Mesodermal cell (in vitro differentiated cells): ENCODE results near the gene POM121.
"Not testable (repeated sequence)": the region's sequence is repeated elsewhere in the genome, so short reads cannot be mapped to it uniquely, and the experiment has no call there.

Source experiments
- H3K27ac ChIP-seq: 2 replicates; pipeline ENCODE4 v1.7.0; 2013; ENCODE audit warnings: mild to moderate bottlenecking, low read depth, low read length, moderate library complexity; ENCODE audit not compliant: severe bottlenecking
- H3K36me3 ChIP-seq: 2 replicates; pipeline ENCODE4 v1.7.1; 2013; ENCODE audit warnings: mild to moderate bottlenecking, low read length, moderate library complexity; ENCODE audit not compliant: control insufficient read depth, insufficient read depth
- H3K4me1 ChIP-seq: one replicate; pipeline ENCODE4 v1.7.1; 2013; ENCODE audit warnings: mild to moderate bottlenecking, low read length; ENCODE audit not compliant: insufficient read depth, control insufficient read depth, poor library complexity, severe bottlenecking
- H3K4me3 ChIP-seq: 2 replicates; pipeline ENCODE4 v1.7.0; 2013; ENCODE audit warnings: low read length, control low read depth, mild to moderate bottlenecking; ENCODE audit not compliant: insufficient read depth, poor library complexity, severe bottlenecking; ENCODE audit errors: extremely low read depth
- H3K9me3 ChIP-seq: 2 replicates; pipeline ENCODE4 v1.7.1; 2013; ENCODE audit warnings: mild to moderate bottlenecking, low read length, moderate library complexity; ENCODE audit not compliant: control insufficient read depth
- WGBS, 2 experiments: methylation state at CpG; one replicate each; pipeline ENCODE4 v1.1.5; 2013; ENCODE audit warnings: missing lambda C conversion rate in 2 of 2; ENCODE audit not compliant: insufficient coverage in 2 of 2; 5-methylcytosine and 5-hydroxymethylcytosine counted together

The POM121 gene

GRCh38 chr7:72949686-72950085 lies 24.8 kb downstream of the POM121 start:
- not testable (repeated sequence) for H3K9me3 ChIP-seq, H3K4me3 ChIP-seq, H3K27ac ChIP-seq, H3K4me1 ChIP-seq
- H3K36me3 ChIP-seq = peaks cover 13% of the 10 kb centered on the region
- WGBS, 2 experiments = 80 to 100% methylated on average over 1 of the region's 6 CpGs

- H3K4me1 ChIP-seq, H3K9me3 ChIP-seq, H3K27ac ChIP-seq, H3K4me3 ChIP-seq: not testable (repeated sequence)
- peaks cover 13% of the 10 kb centered on the region for H3K36me3 ChIP-seq
- WGBS, 2 experiments = no CpG with 5 or more reads among the region's 6 CpGs
These were observed 25.5 kb downstream of the POM121 start for GRCh38 chr7:72950432-72950831.

DNA sequence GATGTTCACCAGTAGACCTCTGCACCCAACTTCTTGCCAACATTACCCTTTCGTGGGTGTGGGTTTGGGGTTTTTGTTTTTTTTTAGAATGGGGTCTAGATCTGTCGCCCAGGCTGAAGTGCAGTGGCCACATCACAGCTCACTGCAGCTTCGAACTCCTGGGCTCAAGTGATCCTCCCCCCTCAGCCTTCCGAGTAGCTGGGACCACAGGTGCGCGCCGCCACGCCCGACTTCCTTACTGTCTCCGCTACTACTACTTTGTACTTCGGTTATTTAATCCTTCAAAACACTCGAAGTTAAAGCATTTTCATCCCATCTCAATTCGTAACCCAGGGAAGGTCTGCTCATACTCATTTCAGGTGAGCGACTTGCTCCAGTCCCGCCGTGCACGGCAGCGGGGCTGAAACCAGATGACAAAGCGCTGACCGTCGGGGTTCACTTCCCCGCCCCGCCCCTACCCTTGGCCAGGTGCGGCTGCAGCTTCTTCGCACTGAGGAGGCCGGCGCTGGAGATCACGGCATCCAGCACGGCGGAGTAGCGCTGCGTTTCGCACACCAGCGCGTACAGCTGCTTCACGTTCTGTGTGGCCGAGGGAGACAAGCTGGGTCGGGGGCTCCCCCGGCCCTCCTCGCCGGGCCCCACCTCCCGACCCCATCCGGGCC lies 29.1 kb downstream of the POM121 start:
- not testable (repeated sequence) for H3K36me3 ChIP-seq, H3K9me3 ChIP-seq, H3K4me1 ChIP-seq, H3K27ac ChIP-seq
- H3K4me3 ChIP-seq = peak overlapping the region; percentile 21
- WGBS, 2 experiments = no CpG with 5 or more reads among the region's 43 CpGs

GRCh38 chr7:72954563-72955198 lies 29.8 kb downstream of the POM121 start:
- no CpG with 5 or more reads among the region's 45 CpGs for WGBS, 2 experiments
- not testable (repeated sequence) for H3K4me1 ChIP-seq, H3K9me3 ChIP-seq, H3K27ac ChIP-seq, H3K36me3 ChIP-seq
- H3K4me3 ChIP-seq = peak overlapping the region; percentile 18

DNA sequence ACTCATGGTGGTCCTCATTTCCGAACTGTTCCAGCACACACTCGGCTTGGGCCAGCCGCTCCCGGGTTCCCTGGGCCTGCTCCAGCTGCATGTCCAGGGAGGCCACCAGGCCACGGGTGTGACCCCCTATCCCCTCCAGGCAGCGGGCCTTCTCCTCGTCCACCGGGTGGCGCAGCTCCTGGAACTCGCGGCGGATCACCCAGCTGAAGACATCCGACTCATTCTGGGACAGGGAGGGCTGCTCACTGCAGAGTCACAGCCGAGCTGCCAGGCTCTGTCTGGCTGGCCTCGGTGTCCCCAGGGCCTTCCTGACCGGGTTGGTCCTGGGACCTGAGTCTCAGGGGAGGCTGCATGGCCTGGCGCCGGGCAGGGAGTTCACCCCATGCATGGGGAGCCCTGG lies 35.1 kb downstream of the POM121 start:
- H3K36me3 ChIP-seq, H3K4me3 ChIP-seq, H3K27ac ChIP-seq, H3K9me3 ChIP-seq, H3K4me1 ChIP-seq: not testable (repeated sequence)
- no CpG with 5 or more reads among the region's 18 CpGs for WGBS, 2 experiments

DNA sequence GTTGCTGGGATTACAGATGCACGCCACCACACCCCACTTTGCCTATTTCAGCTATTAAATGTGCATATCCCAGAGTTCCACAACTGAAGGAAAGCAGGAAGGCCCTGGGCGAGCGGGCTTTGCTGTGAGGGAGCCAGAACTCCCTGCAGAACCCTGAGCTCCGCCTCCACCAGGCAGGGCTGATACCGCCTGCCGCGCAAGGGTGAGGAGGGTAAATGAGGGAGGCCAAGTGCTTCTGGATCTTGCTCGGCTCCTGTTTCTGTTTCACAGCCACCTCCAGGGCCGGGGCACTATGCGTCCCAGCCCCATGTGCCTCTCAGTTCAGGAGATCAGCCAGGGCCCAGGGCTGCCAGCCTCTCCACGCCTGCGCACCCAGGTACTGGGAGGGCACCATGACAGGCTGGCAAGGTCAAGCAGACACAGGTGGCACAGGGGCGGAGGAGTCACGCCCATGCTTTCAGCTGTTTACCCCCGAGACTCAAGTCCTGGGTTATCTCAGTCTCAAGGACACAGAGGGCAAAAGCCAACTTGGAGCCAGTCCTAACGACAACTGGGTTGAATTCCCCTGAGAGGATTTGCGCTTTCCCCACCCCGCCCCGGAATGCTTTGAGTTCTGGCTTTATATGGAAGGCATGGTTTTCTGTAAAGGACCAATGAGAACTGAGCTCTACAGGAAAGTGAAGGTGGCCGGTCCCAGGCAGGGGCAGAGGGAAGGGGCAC lies 35.9 kb downstream of the POM121 start:
- not testable (repeated sequence) for H3K4me3 ChIP-seq, H3K27ac ChIP-seq, H3K36me3 ChIP-seq, H3K9me3 ChIP-seq, H3K4me1 ChIP-seq
- WGBS, 2 experiments = no CpG with 5 or more reads among the region's 20 CpGs

GRCh38 chr7:72961346-72961650 lies 36.4 kb downstream of the POM121 start:
- not testable (repeated sequence) for H3K36me3 ChIP-seq, H3K9me3 ChIP-seq, H3K4me1 ChIP-seq

DNA sequence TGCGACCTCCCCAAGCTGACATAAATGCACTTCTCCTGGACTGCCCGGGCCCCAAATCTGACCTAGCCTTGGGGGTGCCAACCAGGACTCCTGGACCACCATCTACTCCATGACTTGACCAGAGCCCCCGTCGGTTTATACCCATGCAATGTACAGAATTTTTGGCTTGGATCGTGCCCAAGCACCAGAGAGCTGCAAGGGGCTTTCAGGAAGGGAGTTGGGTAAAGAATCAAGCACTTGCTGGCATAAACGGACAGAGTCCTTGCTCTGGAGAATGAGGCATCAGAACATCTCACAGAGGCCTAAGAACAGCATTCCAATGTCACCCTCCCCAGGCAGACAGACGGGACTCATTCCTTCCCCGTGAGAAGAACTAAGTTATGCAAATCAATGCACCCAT lies 38.2 kb downstream of the POM121 start:
- not testable (repeated sequence) for H3K9me3 ChIP-seq, H3K4me1 ChIP-seq, H3K36me3 ChIP-seq, H3K4me3 ChIP-seq, H3K27ac ChIP-seq
- WGBS, 2 experiments = no CpG with 5 or more reads among the region's 8 CpGs

More at GRCh38 chr7:72961346-72961650, 36.4 kb downstream of the POM121 start:
- not testable (repeated sequence) for H3K27ac ChIP-seq, H3K4me3 ChIP-seq
- no CpG with 5 or more reads among the region's 9 CpGs for WGBS, 2 experiments

DNA sequence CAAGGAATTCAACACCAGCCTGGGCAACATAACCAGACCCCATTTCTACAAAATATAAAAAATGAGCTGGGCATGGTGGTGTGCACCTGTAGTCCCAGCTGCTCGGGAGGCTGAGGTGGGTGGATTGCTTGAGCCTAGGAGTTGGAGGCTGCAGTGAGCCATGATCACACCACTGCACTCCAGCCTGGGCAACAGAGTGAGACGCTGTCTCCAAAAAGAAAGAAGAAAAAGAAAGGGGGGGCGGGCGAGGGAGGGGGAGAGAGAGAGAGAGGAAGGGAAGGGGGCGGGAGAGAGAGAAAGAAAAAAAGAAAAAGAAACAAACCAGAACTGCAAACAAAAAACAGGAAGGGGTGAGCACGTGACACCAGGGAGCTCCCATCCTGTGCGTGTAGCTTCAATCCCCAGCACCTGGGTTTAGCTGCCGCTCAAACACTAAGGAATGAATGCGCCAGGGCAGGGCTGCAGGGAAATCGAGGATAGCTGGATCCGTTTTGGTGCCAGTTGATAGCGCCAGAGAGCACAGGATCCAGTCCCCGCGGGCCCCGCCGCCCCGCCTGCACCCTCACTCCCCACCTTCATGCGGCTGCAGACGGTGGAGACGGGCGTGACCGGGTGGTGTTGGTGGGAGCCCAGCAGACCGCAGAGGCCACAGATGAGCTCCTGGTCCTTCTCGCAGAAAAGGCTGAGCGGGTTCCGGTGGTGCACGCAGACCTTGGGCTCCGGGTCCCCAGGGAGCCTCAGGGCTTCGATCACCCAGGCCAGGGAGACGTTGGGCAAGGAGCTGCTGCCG lies 40.5 kb downstream of the POM121 start:
- not testable (repeated sequence) for H3K4me1 ChIP-seq, H3K9me3 ChIP-seq, H3K36me3 ChIP-seq, H3K27ac ChIP-seq, H3K4me3 ChIP-seq
- no CpG with 5 or more reads among the region's 31 CpGs for WGBS, 2 experiments

GRCh38 chr7:72966892-72967291 lies 42.0 kb downstream of the POM121 start:
- not testable (repeated sequence) for H3K36me3 ChIP-seq, H3K9me3 ChIP-seq, H3K27ac ChIP-seq, H3K4me3 ChIP-seq, H3K4me1 ChIP-seq
- whole genome bisulfite sequencing, 2 experiments = no CpG with 5 or more reads among the region's 3 CpGs
